Activated CD4-positive, CD25-positive, alpha-beta regulatory T cell (primary cell): ENCODE data around the gene JAKMIP3.
"Not testable (repeated sequence)": the region's sequence is repeated elsewhere in the genome, so short reads cannot be mapped to it uniquely, and the experiment has no call there.

ENCODE experiments used
- DNase-seq, 4 experiments: peaks; one replicate each; lab custom pipeline; 2025; lab: John Stamatoyannopoulos, UW

The JAKMIP3 gene

DNA sequence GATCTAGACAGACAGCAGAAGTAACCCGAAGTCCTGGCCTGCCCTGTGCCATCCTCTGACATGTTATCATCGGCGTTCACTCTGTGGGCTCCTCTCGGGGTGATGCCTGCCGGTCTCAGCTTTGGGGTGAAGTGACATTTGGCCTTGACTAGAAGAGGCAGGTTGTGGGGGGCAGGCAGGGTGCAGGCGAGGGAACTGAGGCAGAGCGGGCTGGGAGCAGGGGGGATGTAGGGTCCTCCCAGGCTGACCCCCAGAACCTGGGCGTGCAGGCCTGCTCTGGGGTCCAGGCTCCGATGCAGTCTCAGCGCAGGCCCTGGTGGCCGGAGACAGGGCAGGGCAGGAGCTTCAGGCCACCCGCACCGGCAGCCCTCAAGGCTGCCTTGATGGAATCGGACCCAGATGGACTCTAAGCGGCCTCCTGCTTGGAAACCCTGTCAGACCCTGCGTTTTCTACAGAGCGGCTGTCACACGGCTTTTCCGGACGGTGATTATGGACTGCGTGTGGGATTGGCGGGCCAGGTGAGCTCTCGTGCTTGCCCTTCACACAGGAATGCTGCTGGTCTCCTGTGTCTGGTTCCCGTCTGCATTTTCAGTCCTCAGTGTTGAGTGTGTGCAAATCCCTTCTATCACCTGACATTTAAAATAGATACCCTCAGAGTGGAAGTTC lies 842 bp upstream of the JAKMIP3 start:
- DNase-seq, result no peak

GRCh38 chr10:132066186-132066585 lies 440 bp downstream of the JAKMIP3 start:
- no peak for DNase-seq

- DNase-seq, result no peak
Measured at GRCh38 chr10:132066812-132067211, 1.1 kb downstream of the JAKMIP3 start.

DNA sequence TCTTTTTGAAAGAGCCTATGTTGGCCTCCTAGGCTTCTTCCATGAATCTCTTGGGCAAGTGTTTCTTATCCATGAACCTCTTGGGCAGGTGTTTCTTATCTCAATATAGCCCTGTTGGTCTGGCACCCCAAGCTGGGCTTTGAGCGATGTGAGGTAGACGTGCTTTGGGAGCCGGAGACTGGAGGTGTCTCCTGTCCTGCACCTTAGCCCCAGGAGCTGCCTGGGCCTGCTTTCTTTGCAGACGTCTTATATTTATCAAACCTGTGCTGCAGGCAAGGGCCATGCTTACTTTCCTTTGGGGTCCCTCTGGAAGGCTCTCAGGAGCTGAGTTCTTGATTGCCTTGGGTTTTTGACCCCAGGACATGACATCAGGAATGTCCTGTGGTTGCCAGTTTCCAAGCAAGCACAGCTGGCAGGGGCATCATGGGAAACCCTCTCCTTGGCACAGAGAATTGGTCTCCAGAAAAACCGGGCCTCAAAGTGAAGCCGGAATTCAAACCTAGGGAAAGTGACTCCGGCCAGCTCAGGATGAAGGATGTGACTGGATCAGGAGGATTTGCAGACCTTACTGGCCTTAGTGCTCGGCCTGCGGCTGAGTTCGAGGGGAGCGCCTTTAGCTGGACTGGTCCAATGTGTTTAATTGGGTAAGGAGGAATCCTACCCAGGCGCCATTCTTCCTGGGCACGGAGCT lies 2.8 kb downstream of the JAKMIP3 start:
- DNase-seq, result no peak

DNA sequence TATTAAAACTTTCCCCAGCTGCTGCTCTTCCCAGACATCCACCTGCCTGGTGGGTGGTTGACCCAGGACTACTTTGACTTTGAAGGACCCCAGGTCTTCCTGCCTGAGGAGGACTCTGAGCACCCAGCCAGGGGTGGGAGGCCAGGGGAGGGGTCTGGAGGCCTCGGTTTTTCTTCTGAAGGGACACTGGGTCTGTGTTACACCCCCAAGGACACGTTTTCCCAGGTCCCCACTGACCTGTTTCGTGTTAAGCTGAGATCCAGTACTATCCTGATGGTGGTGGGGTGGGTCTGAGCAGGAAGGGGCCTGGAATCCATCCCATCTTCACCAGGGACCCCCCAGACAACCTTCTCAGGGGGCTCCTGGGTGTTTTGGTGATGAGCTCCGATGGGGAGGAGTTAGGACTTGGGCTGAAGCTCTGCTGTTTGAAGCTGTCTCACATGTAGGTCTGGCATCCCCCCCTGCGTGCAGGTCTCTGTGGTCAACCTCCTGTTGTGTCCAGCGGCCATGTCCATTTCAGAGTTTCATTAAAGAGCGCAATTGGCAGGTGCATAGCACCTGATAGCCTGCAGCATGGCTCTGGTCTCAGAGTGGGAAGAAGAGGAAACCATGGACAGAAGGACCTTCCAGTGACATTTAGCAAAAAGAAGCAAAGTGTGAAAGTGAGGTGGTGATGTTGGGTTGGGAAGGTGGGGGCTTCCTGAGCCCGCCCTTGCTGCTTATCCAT lies 3.5 kb downstream of the JAKMIP3 start:
- no peak for DNase-seq

DNA sequence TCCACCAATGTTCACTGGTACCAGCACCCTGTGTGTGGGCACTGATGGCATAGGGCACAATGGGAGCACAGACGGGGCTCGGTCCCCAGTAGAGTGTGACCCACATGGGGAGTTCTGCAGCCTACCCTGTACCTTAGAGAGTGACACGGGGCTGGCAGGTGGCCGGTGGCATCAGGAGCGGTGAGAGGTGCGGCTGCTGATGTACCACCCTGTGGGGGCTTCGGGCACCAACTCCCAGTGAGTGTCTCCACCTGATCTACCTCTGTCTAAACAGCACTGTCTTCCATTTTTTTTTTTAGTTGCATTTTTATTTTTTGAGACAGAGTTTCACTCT lies 4.1 kb downstream of the JAKMIP3 start:
- no peak for DNase-seq

- no peak for DNase-seq
Measured at GRCh38 chr10:132070724-132071123, 5.0 kb downstream of the JAKMIP3 start.

GRCh38 chr10:132071667-132072066 lies 5.9 kb downstream of the JAKMIP3 start:
- no peak for DNase-seq

GRCh38 chr10:132075909-132076577 lies 10.3 kb downstream of the JAKMIP3 start:
- no peak for DNase-seq

DNA sequence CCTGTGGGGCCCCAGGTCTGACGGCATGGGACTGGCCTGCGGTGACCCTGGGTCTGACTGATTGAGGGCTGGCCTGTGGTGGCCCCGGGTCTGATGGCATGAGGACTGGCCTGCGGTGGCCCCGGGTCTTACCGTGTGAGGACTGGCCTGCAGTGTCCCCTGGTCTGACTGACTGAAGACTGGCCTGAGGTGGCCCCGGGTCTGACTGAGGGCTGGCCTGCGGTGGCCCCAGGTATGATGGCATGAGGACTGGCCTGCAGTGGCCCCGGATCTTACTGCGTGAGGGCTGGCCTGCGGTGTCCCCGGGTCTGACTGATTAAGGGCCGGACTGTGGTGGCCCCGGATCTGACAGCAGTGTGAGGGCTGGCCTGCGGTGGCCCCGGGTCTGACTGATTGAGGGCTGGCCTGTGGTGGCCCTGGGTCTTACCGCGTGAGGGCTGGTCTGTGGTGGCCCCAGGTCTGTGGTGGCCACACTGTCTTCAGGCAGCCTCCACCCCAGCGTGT lies 10.9 kb downstream of the JAKMIP3 start:
- DNase-seq, result no peak

DNA sequence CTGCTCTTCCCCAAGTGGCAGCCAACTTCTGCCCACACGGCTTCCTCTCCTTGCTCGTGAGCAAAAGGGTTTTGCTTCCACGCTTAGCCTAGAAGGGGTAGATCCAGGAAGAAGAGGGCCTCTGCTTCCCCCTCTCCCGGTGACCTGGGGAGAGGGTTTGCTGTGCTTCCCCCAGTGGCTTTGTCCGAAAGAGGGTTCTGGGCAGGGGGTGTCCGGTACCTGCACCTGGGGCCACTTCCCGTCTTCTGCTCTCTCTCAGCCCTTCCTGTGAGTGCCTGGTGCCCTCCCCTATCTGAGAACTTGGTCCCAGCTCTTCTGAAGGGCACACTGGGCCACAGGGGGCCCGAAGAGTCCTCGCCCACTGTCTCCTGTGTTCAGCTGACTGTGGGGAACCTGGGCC lies 11.3 kb downstream of the JAKMIP3 start:
- no peak for DNase-seq

GRCh38 chr10:132078746-132079345 lies 13.1 kb downstream of the JAKMIP3 start:
- DNase-seq, result no peak

GRCh38 chr10:132084384-132084783 lies 18.6 kb downstream of the JAKMIP3 start:
- DNase-seq, result not testable (repeated sequence)

- not testable (repeated sequence) for DNase-seq
Measured at GRCh38 chr10:132093236-132093635, 27.5 kb downstream of the JAKMIP3 start.

GRCh38 chr10:132094581-132095234 lies 29.0 kb downstream of the JAKMIP3 start:
- DNase-seq, result no peak

- DNase-seq, result no peak
Measured at GRCh38 chr10:132095403-132096113, 29.8 kb downstream of the JAKMIP3 start.

- DNase-seq, result no peak
Measured at GRCh38 chr10:132096223-132096622, 30.5 kb downstream of the JAKMIP3 start.

- DNase-seq, result no peak
Measured at GRCh38 chr10:132096863-132097478, 31.2 kb downstream of the JAKMIP3 start.

DNA sequence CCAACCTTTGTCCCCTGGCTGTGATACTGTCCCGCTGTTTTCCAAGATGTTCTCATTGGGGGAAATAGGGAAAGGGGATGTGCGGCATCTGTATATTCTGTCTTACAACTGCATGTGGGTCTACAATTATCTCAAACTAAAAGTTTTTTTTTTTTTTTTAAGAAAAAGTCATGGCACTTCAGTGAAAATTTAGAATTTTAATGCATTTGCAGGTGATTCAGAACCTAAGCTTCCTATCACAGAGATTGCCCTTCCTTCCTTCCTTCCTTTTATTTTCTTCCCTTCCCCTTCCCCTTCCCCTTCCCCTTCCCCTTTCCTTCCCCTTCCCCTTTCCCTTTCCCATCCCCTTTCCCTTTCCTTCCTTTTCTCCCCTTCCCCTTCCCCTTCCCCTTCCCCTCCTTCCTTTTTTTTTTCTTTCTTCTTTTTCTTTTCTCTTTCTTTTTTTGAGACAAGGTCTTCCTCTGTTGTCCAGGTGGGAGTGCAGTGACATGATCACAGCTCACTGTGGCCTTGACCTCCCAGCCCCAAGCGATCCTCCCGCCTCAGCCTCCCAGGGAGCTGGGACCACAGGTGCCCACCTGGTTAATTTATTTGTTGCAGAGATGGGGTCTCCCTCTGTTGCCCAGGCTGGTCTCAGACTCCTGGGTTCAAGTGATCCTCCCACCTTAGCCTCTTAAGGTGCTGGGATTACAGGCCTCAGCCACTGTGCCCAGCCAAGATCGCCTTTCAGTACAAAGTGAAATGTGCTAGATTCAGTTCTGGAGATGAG lies 32.0 kb downstream of the JAKMIP3 start:
- DNase-seq, result no peak
